ENCODE measurements around the gene PAPSS2. TPM values are rescaled to one million over a fixed set of nuclear protein-coding genes. Genes with fewer than 3 reads are reported as not detected.

Gene PAPSS2
- total and polyA plus RNA-seq, 4 donors, result 24.3 to 86.5 (median 59.3) TPM

DNA sequence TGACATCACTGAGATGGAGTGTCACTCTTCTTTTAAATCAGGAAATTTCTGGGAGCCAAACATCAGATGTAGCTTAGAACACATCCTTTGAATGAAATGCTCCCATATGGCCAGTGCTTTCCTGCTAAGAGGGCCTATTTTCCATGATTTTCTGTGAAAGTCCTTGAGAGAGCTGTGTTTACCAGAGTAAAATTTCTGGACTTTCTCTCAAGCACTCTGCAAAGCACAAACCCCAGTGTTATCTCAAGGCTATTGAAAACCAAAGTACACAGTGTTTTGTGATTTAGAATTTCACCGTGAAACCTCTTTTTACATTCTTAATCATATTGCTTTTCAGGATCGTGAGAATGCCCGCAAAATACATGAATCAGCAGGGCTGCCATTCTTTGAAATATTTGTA lies 54.0 kb downstream of the PAPSS2 start:
- Histone ChIP-seq H3K27ac (ENCODE audit: low read depth in 1 of 2, low read length in 2 of 2) (no peak overlapping the region), H3K4me3 (ENCODE audit: low read depth in 1 of 3, low read length in 3 of 3) (no peak overlapping the region), H3K9ac (ENCODE audit: low read depth in 1 of 2, low read length in 2 of 2) (no peak overlapping the region), H3K4me1 (ENCODE audit: control insufficient read depth in 4 of 4, insufficient read depth in 4 of 4, low read length in 3 of 4) (no peaks in the 10 kb centered on the region), H3K36me3 (ENCODE audit: control insufficient read depth in 4 of 4, insufficient read depth in 3 of 4, low read depth in 1 of 4, low read length in 3 of 4) (peaks cover 7 to 44% (median 23%) of the 10 kb centered on the region in 4 donors), H3K9me3 (ENCODE audit: control insufficient read depth in 4 of 4, low read length in 3 of 4) (no peaks in the 10 kb centered on the region), H3K27me3 (ENCODE audit: control insufficient read depth in 4 of 4, insufficient read depth in 4 of 4, low read length in 3 of 4) (no peaks in the 10 kb centered on the region)
- WGBS, result 87% methylated on average over 3 of the region's 3 CpGs
- DNase-seq (ENCODE audit: low spot score), result no peak
- no peak for TF ChIP-seq FOXA1 (IDR thresholded peaks at IDR 0.05)
- TF ChIP-seq, protein P1, sequence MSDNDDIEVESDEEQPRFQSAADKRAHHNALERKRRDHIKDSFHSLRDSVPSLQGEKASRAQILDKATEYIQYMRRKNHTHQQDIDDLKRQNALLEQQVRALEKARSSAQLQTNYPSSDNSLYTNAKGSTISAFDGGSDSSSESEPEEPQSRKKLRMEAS (IDR thresholded peaks at IDR 0.05), result peak; percentile 6

GRCh38 chr10:87715552-87716347 lies 56.1 kb downstream of the PAPSS2 start:
- TF ChIP-seq CTCF (IDR thresholded peaks at IDR 0.05; ENCODE audit: low read depth, low read length, missing input control) (no peak), RXRA (IDR thresholded peaks at IDR 0.05) (no peak), FOXA2 (IDR thresholded peaks at IDR 0.05) (no peak), GABPA (IDR thresholded peaks at IDR 0.05 in 1 of 2, conservative IDR thresholded peaks at IDR 0.05 in 1 of 2) (no peak), SP1 (IDR thresholded peaks at IDR 0.05) (no peak), FOXA1 (IDR thresholded peaks at IDR 0.05) (no peak), EGR1 (IDR thresholded peaks at IDR 0.05; ENCODE audit: low read depth in 2 of 2) (no peak), JUND (IDR thresholded peaks at IDR 0.05) (no peak), HNF4A (conservative IDR thresholded peaks at IDR 0.05) (no peak), TAF1 (conservative IDR thresholded peaks at IDR 0.05) (no peak), HNF4G (IDR thresholded peaks at IDR 0.05) (no peak), NR2F2 (IDR thresholded peaks at IDR 0.05) (no peak), YY1 (IDR thresholded peaks at IDR 0.05) (no peak)
- TF ChIP-seq, protein P1 (IDR thresholded peaks at IDR 0.05), result no peak
- TF ChIP-seq, protein P2, sequence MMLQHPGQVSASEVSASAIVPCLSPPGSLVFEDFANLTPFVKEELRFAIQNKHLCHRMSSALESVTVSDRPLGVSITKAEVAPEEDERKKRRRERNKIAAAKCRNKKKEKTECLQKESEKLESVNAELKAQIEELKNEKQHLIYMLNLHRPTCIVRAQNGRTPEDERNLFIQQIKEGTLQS (IDR thresholded peaks at IDR 0.05), result no peak
- TF ChIP-seq, protein P3, sequence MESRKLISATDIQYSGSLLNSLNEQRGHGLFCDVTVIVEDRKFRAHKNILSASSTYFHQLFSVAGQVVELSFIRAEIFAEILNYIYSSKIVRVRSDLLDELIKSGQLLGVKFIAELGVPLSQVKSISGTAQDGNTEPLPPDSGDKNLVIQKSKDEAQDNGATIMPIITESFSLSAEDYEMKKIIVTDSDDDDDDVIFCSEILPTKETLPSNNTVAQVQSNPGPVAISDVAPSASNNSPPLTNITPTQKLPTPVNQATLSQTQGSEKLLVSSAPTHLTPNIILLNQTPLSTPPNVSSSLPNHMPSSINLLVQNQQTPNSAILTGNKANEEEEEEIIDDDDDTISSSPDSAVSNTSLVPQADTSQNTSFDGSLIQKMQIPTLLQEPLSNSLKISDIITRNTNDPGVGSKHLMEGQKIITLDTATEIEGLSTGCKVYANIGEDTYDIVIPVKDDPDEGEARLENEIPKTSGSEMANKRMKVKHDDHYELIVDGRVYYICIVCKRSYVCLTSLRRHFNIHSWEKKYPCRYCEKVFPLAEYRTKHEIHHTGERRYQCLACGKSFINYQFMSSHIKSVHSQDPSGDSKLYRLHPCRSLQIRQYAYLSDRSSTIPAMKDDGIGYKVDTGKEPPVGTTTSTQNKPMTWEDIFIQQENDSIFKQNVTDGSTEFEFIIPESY (IDR thresholded peaks at IDR 0.05), result no peak
- H3K9me3 ChIP-seq (ENCODE audit: control insufficient read depth in 4 of 4, low read length in 3 of 4), result no peaks in the 10 kb centered on the region
- H3K27ac ChIP-seq (ENCODE audit: low read depth in 1 of 2, low read length in 2 of 2), result peak overlapping the region in 1 of 2 donors; percentile 31
- 83% methylated on average over 3 of the region's 3 CpGs for WGBS
- no peaks in the 10 kb centered on the region for H3K4me1 ChIP-seq (ENCODE audit: control insufficient read depth in 4 of 4, insufficient read depth in 4 of 4, low read length in 3 of 4)
- no peaks in the 10 kb centered on the region for H3K27me3 ChIP-seq (ENCODE audit: control insufficient read depth in 4 of 4, insufficient read depth in 4 of 4, low read length in 3 of 4)
- H3K9ac ChIP-seq (ENCODE audit: low read depth in 1 of 2, low read length in 2 of 2), result no peak overlapping the region
- peaks cover 5 to 43% (median 23%) of the 10 kb centered on the region in 4 donors for H3K36me3 ChIP-seq (ENCODE audit: control insufficient read depth in 4 of 4, insufficient read depth in 3 of 4, low read depth in 1 of 4, low read length in 3 of 4)
- DNase-seq (ENCODE audit: low spot score), result no peak
- H3K4me3 ChIP-seq (ENCODE audit: low read depth in 1 of 3, low read length in 3 of 3), result no peak overlapping the region

All from liver (tissue), 9 donors.